Activated gamma-delta T cell treated with Interleukin-2 at 50 U/mL for 16 hours (primary cell): ENCODE measurements around the gene CARD8.
A peak's percentile ranks its signal among the peaks of the same experiment; 100 is the strongest.
"Not testable (repeated sequence)": the region's sequence is repeated elsewhere in the genome, so short reads cannot be mapped to it uniquely, and the experiment has no call there.

Source experiments
- DNase-seq: peaks from one replicate; pipeline ENCODE4 v3.0.0-alpha.2; 2020

CARD8 gene

GRCh38 chr19:48255376-48256303 lies at the start of gene CARD8:
TSS of gene CARD8 (minus strand) at chr19:48255912. CDS start at chr19:48241020, 14,892 bp downstream.
- DNase-seq: peak; percentile 71

GRCh38 chr19:48303866-48304265 lies 48.2 kb upstream of the CARD8 start:
- DNase-seq: no peak

GRCh38 chr19:48303367-48303766 lies 47.7 kb upstream of the CARD8 start:
- no peak for DNase-seq

GRCh38 chr19:48302600-48302959 lies 46.9 kb upstream of the CARD8 start:
- no peak for DNase-seq

GRCh38 chr19:48301886-48302599 lies 46.3 kb upstream of the CARD8 start:
- DNase-seq: no peak

- no peak for DNase-seq
Observed at GRCh38 chr19:48297975-48298374, 42.3 kb upstream of the CARD8 start.

GRCh38 chr19:48296963-48297734 lies 41.4 kb upstream of the CARD8 start:
- no peak for DNase-seq

GRCh38 chr19:48295458-48295857 lies 39.7 kb upstream of the CARD8 start:
- DNase-seq: no peak

GRCh38 chr19:48292798-48293197 lies 37.1 kb upstream of the CARD8 start:
- no peak for DNase-seq

GRCh38 chr19:48291489-48291815 lies 35.7 kb upstream of the CARD8 start:
- DNase-seq: not testable (repeated sequence)

- peak; percentile 57 for DNase-seq
Observed at GRCh38 chr19:48290771-48291488, 35.2 kb upstream of the CARD8 start.

GRCh38 chr19:48290401-48290770 lies 34.7 kb upstream of the CARD8 start:
- DNase-seq: no peak

GRCh38 chr19:48287748-48288147 lies 32.0 kb upstream of the CARD8 start:
- DNase-seq: no peak

GRCh38 chr19:48284896-48285295 lies 29.2 kb upstream of the CARD8 start:
- DNase-seq: no peak

- no peak for DNase-seq
Observed at GRCh38 chr19:48283908-48284307, 28.2 kb upstream of the CARD8 start.

- no peak for DNase-seq
Observed at GRCh38 chr19:48279747-48280146, 24.0 kb upstream of the CARD8 start.

- DNase-seq: no peak
Observed at GRCh38 chr19:48274938-48275337, 19.2 kb upstream of the CARD8 start.

- no peak for DNase-seq
Observed at GRCh38 chr19:48274173-48274572, 18.5 kb upstream of the CARD8 start.

- peak; percentile 10 for DNase-seq
Observed at GRCh38 chr19:48271531-48272151, 15.9 kb upstream of the CARD8 start.

- not testable (repeated sequence) for DNase-seq
Observed at GRCh38 chr19:48269617-48270026, 13.9 kb upstream of the CARD8 start.

- DNase-seq: not testable (repeated sequence)
Observed at GRCh38 chr19:48265326-48265725, 9.6 kb upstream of the CARD8 start.

- DNase-seq: not testable (repeated sequence)
Observed at GRCh38 chr19:48260359-48260714, 4.6 kb upstream of the CARD8 start.
